Dermis microvascular lymphatic vessel endothelial cell (primary cell): ENCODE results near the gene MBTD1. TPM values are rescaled to one million over a fixed set of nuclear protein-coding genes. Genes with fewer than 3 reads are reported as not detected.
"Not testable (repeated sequence)": the region's sequence is repeated elsewhere in the genome, so short reads cannot be mapped to it uniquely, and the experiment has no call there.

Source experiments
- DNase-seq, 2 donors: peaks; one replicate each; pipeline versions ENCODE4 v3.0.0 to v3.0.0-alpha.2; 2010; ENCODE audit warnings: low read depth in 2 of 2
- total RNA-seq: library from RNA; depleted of rRNA; stranded (reverse); fragments of >200 nt; gene quantifications from 2 replicates; pipeline ENCODE4 v1.2.1, GENCODE V29; 2014

The MBTD1 gene
- total RNA-seq, 1 donor from 2014 or later = 9.1 TPM

GRCh38 chr17:51255673-51256072 is 4.2 kb downstream of the MBTD1 start:
- DNase-seq = no peak

DNA sequence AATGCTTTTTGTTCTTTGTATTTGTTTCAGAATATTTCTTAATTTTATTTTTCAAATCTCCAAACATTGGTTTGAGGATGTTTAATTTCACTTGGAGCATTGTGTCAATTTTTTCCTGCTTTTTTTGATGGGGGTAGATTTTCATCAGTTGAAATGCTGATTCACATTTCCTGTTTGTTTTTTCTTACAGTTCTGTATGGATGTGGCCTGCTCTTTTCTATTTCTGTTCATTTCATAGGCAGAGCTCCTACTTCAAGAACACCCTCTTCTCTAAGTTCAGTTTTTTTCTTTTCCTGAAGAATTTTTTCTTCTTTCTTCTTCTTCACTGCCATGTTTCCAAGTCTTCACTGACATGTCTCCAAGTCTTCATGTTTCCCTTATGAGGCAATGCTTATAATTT is 8.8 kb downstream of the MBTD1 start:
- DNase-seq = peak in 1 of 2 donors; percentile 29

- no peak for DNase-seq
Observed at GRCh38 chr17:51250314-51250840, 9.5 kb downstream of the MBTD1 start.

DNA sequence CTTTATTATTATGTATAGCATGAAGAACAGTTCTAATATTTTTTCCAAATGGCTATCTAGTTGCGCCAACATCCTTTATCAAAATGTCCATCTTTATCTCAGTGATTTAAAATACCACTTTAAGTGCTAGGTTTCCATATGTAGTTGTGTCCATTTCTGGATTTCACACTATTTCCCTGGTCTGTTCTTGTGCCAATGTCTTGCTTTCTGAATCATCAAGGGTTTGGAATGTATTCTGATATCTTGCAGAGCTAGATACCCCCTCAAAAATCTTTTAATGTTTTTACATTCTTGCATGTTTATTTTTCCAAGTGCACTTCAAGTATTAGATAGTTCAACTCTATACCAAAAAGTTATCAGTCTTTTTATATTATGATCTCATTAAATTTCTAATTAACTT is 14.3 kb downstream of the MBTD1 start:
- no peak for DNase-seq

GRCh38 chr17:51244041-51244440 is 15.8 kb downstream of the MBTD1 start:
- peak in 1 of 2 donors; percentile 9 for DNase-seq

GRCh38 chr17:51240275-51240674 is 19.6 kb downstream of the MBTD1 start:
- DNase-seq = no peak

GRCh38 chr17:51238255-51238887 is 21.5 kb downstream of the MBTD1 start:
- peak in 1 of 2 donors; percentile 46 for DNase-seq

DNA sequence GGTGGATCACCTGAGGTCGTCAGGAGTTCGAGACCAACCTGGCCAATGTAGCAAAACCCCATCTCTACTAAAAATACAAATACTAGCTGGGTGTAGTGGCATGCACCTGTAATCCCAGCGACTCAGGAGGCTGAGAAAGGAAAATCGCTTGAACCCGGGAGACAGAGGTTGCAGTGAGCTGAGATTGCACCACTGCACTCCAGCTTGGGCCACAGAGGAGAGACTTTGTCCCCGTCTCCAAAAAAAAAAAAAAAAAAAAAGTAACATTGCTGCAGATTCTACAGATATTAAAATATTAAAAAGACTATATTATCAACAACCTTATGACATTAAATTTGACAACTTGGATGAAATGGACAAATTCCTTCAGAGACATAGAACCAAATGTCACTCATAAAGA is 25.7 kb downstream of the MBTD1 start:
- DNase-seq = no peak

GRCh38 chr17:51231999-51232398 is 27.9 kb downstream of the MBTD1 start:
- DNase-seq = no peak

DNA sequence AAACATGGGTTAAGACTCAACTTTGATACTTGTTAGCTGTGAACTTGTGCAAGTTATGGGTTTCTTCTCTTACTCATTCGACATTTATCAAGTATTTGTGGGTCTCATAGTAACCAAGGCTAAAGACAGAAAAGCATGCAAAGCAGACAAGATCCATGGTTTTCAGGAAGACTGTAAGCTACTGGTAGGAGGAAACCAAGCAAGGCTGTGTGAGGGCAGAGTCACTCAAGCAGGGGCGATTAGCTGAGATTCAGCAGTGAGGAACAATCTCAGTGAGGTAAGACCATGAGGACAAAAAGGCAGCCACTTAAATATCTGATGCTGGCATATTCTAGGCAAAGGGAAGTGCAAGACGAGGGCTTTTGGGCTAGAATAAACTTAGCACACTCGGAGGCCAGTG is 29.5 kb downstream of the MBTD1 start:
- DNase-seq = no peak

GRCh38 chr17:51229889-51230288 is 30.0 kb downstream of the MBTD1 start:
- no peak for DNase-seq

GRCh38 chr17:51228161-51228560 is 31.7 kb downstream of the MBTD1 start:
- no peak for DNase-seq

DNA sequence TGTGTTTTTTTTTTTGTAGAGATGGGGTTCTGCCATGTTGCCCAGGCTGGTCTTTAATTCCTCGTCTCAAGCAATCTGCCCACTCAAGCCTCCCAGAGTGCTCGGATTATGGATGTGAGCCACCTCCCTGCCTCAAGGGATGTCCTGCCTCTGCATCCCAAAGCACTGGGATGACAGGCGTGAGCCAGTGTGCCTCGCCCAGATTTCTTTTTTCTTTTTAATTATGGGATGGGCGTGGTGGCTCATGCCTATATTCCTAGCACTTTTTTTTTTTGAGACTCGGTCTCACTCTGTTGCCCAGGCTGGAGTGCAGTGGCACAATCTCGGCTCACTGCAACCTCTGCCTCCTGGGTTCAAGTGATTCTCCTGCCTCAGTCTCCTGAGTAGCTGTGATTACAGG is 34.3 kb downstream of the MBTD1 start:
- DNase-seq = not testable (repeated sequence)

DNA sequence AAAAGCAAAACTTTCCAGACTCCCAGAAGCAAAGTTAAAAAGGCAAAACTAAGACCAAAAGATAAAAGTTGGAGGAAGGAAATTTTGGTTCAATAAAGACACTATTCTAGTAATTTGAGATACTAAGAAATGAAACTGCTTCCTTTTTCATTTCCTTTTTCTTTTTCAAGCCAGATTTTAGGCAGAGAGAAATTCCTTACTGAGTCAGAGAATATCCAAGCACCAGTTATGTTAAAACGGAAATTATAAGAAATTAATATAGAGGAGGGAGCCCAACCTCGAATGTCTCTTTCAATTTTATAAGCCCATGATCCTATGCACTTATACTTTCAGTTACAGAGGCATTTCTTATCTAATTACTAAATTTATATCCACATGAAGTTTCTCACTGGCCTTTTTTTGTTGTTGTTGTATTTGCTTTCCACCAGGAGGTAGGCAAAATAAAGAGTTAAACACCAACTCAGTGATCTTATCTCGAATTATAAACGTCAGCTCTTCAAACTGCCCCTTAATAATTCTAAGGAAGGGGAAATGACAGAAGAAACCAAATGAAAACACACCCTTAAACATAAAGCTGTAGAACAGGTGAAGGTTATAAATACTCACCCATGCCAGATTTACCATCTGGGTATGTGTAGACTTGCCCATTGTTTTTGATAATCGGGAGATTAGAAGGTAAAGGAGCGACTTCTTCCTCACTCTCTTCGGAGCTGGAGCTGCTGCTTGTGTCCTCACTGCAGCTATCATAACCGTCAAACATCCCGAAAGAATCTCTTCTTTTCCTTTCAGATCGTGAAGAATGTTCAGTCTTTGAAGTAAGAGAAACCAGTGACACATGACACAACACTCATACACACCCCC is 35.2 kb downstream of the MBTD1 start:
- DNase-seq = peak in 1 of 2 donors; percentile 29

DNA sequence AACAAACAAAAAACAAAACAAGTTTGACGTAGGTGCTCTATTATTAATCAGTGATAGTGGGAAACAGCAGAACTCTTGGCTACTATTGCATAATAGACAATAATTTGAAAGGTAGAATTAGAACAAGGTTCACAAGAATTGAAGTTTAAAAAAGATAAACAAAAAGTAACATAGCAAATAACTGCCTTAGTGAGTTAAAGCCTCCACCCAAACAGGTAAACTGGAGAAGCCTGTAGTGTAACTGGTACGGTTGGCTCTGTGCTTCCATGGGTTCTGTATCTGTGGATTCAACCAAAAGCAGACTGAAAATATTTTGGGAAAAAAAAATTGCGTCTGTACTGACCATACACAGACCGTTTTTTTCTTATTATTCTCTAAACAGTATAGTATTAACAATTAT is 38.5 kb downstream of the MBTD1 start:
- DNase-seq = no peak

- no peak for DNase-seq
Observed at GRCh38 chr17:51217946-51218345, 41.9 kb downstream of the MBTD1 start.

DNA sequence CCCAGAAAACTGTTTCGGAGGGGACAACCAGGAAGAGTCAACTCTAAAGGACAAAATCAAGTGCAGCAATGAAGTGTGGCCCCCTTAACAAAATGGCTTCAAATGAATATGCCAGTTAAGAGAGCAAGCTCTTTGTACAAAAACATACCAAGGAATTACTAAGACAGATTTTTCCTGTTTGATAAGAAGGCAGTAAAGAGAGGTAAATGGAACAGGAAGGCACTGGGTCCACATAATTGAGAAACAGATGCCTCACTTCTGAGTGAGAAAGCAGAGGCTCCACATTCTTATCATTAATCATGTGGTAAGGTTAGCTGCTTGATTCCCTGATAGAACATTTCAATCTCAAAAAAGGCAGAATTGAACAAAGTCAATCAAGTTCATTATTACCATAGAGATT is 44.9 kb downstream of the MBTD1 start:
- peak in 1 of 2 donors; percentile 77 for DNase-seq

GRCh38 chr17:51203838-51204237 is 56.0 kb downstream of the MBTD1 start:
- DNase-seq = no peak

DNA sequence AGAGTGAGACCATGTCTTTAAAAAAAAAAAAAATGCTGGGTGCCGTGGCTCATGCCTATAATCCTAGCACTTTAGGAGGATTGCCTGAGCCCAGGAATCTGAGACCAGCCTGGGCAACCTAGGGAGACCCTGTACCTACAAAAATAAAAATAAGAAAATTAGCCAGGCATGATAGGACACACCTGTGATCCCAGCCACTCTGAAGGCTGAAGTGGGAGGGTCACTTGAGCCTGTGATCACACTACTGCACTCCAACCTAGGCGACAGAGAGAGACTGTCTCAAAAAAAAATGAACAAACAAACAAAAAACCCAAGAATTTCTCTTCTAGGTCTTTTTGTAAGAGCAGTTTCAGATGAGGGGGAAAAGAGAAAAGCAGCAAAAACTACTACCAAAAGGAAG is 59.0 kb downstream of the MBTD1 start:
- DNase-seq = no peak

GRCh38 chr17:51200295-51200694 is 59.6 kb downstream of the MBTD1 start:
- DNase-seq = no peak

- no peak for DNase-seq
Observed at GRCh38 chr17:51197754-51198153, 62.1 kb downstream of the MBTD1 start.

DNA sequence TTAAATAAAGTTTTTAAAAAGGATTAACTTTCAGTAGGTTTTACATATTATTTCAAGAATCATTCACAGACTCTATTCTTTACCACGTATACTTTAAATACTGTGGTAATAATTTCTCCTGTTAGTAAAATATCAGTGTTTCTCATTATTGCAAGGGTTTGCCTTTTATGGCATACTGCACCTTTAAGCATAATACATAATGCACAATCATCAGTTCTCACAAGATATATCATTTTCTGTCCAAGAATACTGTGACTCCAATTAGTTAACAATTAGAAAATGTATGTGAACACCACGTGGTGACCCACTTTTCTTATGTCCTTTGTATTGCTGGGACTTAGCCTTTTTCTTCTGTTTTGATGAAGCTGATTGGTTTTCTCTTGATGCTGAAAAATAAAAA is 68.0 kb downstream of the MBTD1 start:
- DNase-seq = no peak

DNA sequence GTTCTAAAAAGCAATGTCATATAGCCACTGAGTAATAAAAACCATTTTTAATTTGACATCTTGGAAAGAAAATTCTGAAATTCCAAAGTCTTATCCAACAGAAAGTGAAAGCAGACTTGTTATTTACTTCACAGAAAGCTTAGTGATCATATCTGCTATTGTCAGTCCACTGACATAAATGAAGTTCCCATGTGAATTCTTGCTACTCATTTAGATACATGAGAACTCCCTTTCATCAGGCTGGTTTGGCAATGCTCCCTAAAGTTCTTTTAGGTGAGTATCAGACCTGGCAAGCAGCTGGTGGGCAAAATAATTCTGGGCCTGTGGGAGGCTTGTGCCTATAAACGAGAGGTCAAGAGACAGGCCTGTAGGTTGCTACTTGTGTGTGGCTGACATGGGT is 70.2 kb downstream of the MBTD1 start:
- DNase-seq = no peak
